ENCODE results near the gene TAS2R30.
A peak's percentile ranks its signal among the peaks of the same experiment; 100 is the strongest.

Gene TAS2R30

GRCh38 chr12:11134305-11134704, at the start of gene TAS2R30:
Gene TAS2R30 (minus strand): TSS chr12:11134644. CDS start chr12:11134244, 400 bp downstream.
- no peak for DNase-seq (ENCODE audit: low spot score)

- no peak for DNase-seq (ENCODE audit: low spot score)
These were observed 48.6 kb upstream of the TAS2R30 start for GRCh38 chr12:11183011-11183410.

- no peak for DNase-seq (ENCODE audit: low spot score)
These were observed 48.1 kb upstream of the TAS2R30 start for GRCh38 chr12:11182529-11182928.

GRCh38 chr12:11178250-11178649, 43.8 kb upstream of the TAS2R30 start:
- DNase-seq (ENCODE audit: low spot score) = no peak

GRCh38 chr12:11174022-11174421, 39.6 kb upstream of the TAS2R30 start:
- no peak for DNase-seq (ENCODE audit: low spot score)

GRCh38 chr12:11171969-11172675, 37.7 kb upstream of the TAS2R30 start:
- DNase-seq (ENCODE audit: low spot score) = peak; percentile 8

GRCh38 chr12:11171145-11171968, 36.9 kb upstream of the TAS2R30 start, which contains the start of gene SMIM10L1:
Gene SMIM10L1 (plus strand): TSS chr12:11171194. CDS start chr12:11171357, 163 bp downstream.
- peak; percentile 95 for DNase-seq (ENCODE audit: low spot score)

GRCh38 chr12:11170810-11171144, 36.3 kb upstream of the TAS2R30 start:
- no peak for DNase-seq (ENCODE audit: low spot score)

GRCh38 chr12:11166300-11166699, 31.9 kb upstream of the TAS2R30 start:
- no peak for DNase-seq (ENCODE audit: low spot score)

- DNase-seq (ENCODE audit: low spot score) = no peak
These were observed 29.9 kb upstream of the TAS2R30 start for GRCh38 chr12:11164384-11164783.

- no peak for DNase-seq (ENCODE audit: low spot score)
These were observed 28.1 kb upstream of the TAS2R30 start for GRCh38 chr12:11162502-11162901.

GRCh38 chr12:11158885-11159444, 24.5 kb upstream of the TAS2R30 start:
- DNase-seq (ENCODE audit: low spot score) = no peak

- DNase-seq (ENCODE audit: low spot score) = no peak
These were observed 20.0 kb upstream of the TAS2R30 start for GRCh38 chr12:11154400-11154925.

- no peak for DNase-seq (ENCODE audit: low spot score)
These were observed 18.3 kb upstream of the TAS2R30 start for GRCh38 chr12:11152725-11153124.

- DNase-seq (ENCODE audit: low spot score) = no peak
These were observed 16.4 kb upstream of the TAS2R30 start for GRCh38 chr12:11150832-11151231.

- no peak for DNase-seq (ENCODE audit: low spot score)
These were observed 13.0 kb upstream of the TAS2R30 start for GRCh38 chr12:11147420-11147819.

- no peak for DNase-seq (ENCODE audit: low spot score)
These were observed 9.9 kb upstream of the TAS2R30 start for GRCh38 chr12:11144297-11144696.

- no peak for DNase-seq (ENCODE audit: low spot score)
These were observed 8.9 kb upstream of the TAS2R30 start for GRCh38 chr12:11143352-11143751.

- DNase-seq (ENCODE audit: low spot score) = no peak
These were observed 1.6 kb upstream of the TAS2R30 start for GRCh38 chr12:11136075-11136474.

- DNase-seq (ENCODE audit: low spot score) = no peak
These were observed 628 bp downstream of the TAS2R30 start for GRCh38 chr12:11133816-11134215.

- no peak for DNase-seq (ENCODE audit: low spot score)
These were observed 1.3 kb downstream of the TAS2R30 start for GRCh38 chr12:11133162-11133561.

- DNase-seq (ENCODE audit: low spot score) = no peak
These were observed 3.4 kb downstream of the TAS2R30 start for GRCh38 chr12:11130999-11131398.

- DNase-seq (ENCODE audit: low spot score) = no peak
These were observed 4.1 kb downstream of the TAS2R30 start for GRCh38 chr12:11130382-11130781.

All from GM03348 (cell line).